ENCODE results near the gene ZBTB3.

GRCh38 chr11:62752994-62753735 lies 795 bp downstream of the ZBTB3 start:
- TF ChIP-seq GATA2 (IDR thresholded peaks at IDR 0.05; ENCODE audit: low read depth, low read length): no peak
- no peak for TF ChIP-seq GATA3 (IDR thresholded peaks at IDR 0.05; ENCODE audit: low read depth, low read length)

Measured in SH-SY5Y (cell line).